SKM-1 (cell line): ENCODE data around the gene PLLP.
"Not testable (repeated sequence)": the region's sequence is repeated elsewhere in the genome, so short reads cannot be mapped to it uniquely, and the experiment has no call there.

Experiments used
- DNase-seq: peaks from one replicate; lab custom pipeline; 2025; ENCODE audit not compliant: unreplicated experiment; lab: John Stamatoyannopoulos, UW

Gene PLLP

GRCh38 chr16:57273826-57274225 is 10.6 kb downstream of the PLLP start:
- DNase-seq = no peak

GRCh38 chr16:57273359-57273758 is 11.1 kb downstream of the PLLP start:
- DNase-seq = no peak

- DNase-seq = no peak
Measured at GRCh38 chr16:57271867-57272495, 12.5 kb downstream of the PLLP start.

GRCh38 chr16:57271063-57271345 is 13.5 kb downstream of the PLLP start:
- DNase-seq = no peak

GRCh38 chr16:57270221-57271062 is 14.0 kb downstream of the PLLP start:
- DNase-seq = no peak

- DNase-seq = no peak
Measured at GRCh38 chr16:57268804-57269800, 15.4 kb downstream of the PLLP start.

- DNase-seq = not testable (repeated sequence)
Measured at GRCh38 chr16:57267343-57267742, 17.1 kb downstream of the PLLP start.

GRCh38 chr16:57266531-57267260 is 17.8 kb downstream of the PLLP start:
- no peak for DNase-seq

- no peak for DNase-seq
Measured at GRCh38 chr16:57265850-57266530, 18.5 kb downstream of the PLLP start.

- DNase-seq = no peak
Measured at GRCh38 chr16:57264950-57265371, 19.5 kb downstream of the PLLP start.

GRCh38 chr16:57264381-57264780 is 20.1 kb downstream of the PLLP start:
- DNase-seq = peak; percentile 30

GRCh38 chr16:57263541-57264351 is 20.7 kb downstream of the PLLP start:
- no peak for DNase-seq

- DNase-seq = no peak
Measured at GRCh38 chr16:57262841-57263540, 21.5 kb downstream of the PLLP start.

- no peak for DNase-seq
Measured at GRCh38 chr16:57261806-57262205, 22.7 kb downstream of the PLLP start.

- DNase-seq = no peak
Measured at GRCh38 chr16:57260294-57260929, 24.1 kb downstream of the PLLP start.

- DNase-seq = no peak
Measured at GRCh38 chr16:57258910-57259475, 25.5 kb downstream of the PLLP start.

GRCh38 chr16:57258226-57258909 is 26.1 kb downstream of the PLLP start:
- DNase-seq = no peak
